ENCODE results near the gene DCST2. TPM values are rescaled to one million over a fixed set of nuclear protein-coding genes. Genes with fewer than 3 reads are reported as not detected.
A peak's percentile ranks its signal among the peaks of the same experiment; 100 is the strongest.

DCST2 gene
- total and polyA plus RNA-seq, 9 of the 15 experiments (the other 6 are each of a cell fraction or from before 2014, with no cell fraction given): 0.09 to 0.49 (median 0.11) TPM; not detected in 3

DNA sequence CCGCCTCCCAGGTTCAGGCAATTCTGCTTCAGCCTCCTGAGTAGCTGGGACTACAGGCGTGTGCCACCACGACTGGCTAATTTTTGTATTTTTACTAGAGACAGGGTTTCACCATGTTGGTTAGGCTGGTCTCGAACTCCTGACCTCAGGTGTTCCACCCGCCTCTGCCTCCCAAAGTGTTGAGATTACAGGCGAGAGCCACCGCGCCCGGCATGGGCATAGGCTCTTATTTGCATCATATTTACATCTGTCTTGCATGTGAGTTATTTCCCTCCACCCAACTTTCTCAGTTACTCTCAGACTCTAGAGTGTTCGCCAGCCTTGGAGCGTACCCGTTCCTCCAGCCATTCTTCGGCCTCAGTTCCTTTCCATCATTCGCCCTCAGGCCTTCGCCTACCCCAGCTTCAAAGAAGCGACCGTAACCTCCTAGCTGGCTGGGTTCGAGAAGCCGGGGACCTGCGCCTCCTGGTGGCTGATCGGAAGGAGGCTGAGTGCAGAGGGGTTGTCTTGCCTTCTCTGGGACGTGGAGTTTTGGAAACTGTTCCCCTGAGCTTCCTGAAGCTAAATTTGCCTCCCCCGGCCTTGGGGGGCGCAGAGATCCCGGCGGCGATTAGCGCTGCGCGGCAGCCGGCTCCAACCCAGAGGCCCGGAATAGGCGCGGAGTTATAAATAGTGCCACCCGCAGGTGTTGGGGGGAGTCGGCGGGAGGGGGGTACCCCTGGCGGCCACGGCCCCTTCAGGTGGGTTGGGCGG, 34.6 kb downstream of the DCST2 start (continued):
- TF ChIP-seq HOXB6 (CRISPR knock-in tag; IDR thresholded peaks at IDR 0.05; ENCODE audit: borderline replicate concordance): no peak
- no peak for TF ChIP-seq ZNF41 (CRISPR knock-in tag; conservative IDR thresholded peaks at IDR 0.05)
- TF ChIP-seq ZNF696 (CRISPR knock-in tag; conservative IDR thresholded peaks at IDR 0.05): no peak
- no peak for TF ChIP-seq C11orf30 (IDR thresholded peaks at IDR 0.05; ENCODE audit: low read depth)
- TF ChIP-seq NBN (IDR thresholded peaks at IDR 0.05; ENCODE audit: low read depth): no peak; the same call in 1 of the 2 replicates
- no peak for TF ChIP-seq SMAD1 (IDR thresholded peaks at IDR 0.05; ENCODE audit: low read depth, low read length, partially characterized antibody)
- TF ChIP-seq RFX7 (CRISPR knock-in tag; IDR thresholded peaks at IDR 0.05): no peak
- no peak for TF ChIP-seq SIN3A (IDR thresholded peaks at IDR 0.05; ENCODE audit: borderline replicate concordance in 2 of 2, control insufficient read depth in 1 of 2, low read depth in 2 of 2, low read length in 2 of 2)
- no peak for TF ChIP-seq NCOA1 (IDR thresholded peaks at IDR 0.05; ENCODE audit: low read depth)
- no peak for TF ChIP-seq ZNF23 (CRISPR knock-in tag; IDR thresholded peaks at IDR 0.05)
- no peak for TF ChIP-seq CREB1 (IDR thresholded peaks at IDR 0.05)
- no peak for TF ChIP-seq CREB1 (CRISPR knock-in tag; IDR thresholded peaks at IDR 0.05)
- no peak for TF ChIP-seq ZNF133 (CRISPR knock-in tag; IDR thresholded peaks at IDR 0.05)
- no peak for TF ChIP-seq FOS (IDR thresholded peaks at IDR 0.05; ENCODE audit: extremely low read depth, insufficient read length)
- TF ChIP-seq, protein P1, sequence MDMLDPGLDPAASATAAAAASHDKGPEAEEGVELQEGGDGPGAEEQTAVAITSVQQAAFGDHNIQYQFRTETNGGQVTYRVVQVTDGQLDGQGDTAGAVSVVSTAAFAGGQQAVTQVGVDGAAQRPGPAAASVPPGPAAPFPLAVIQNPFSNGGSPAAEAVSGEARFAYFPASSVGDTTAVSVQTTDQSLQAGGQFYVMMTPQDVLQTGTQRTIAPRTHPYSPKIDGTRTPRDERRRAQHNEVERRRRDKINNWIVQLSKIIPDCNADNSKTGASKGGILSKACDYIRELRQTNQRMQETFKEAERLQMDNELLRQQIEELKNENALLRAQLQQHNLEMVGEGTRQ (CRISPR knock-in tag; IDR thresholded peaks at IDR 0.05): no peak
- TF ChIP-seq STAT5A (IDR thresholded peaks at IDR 0.05; ENCODE audit: borderline replicate concordance, low read length): no peak
- TF ChIP-seq, protein P2, sequence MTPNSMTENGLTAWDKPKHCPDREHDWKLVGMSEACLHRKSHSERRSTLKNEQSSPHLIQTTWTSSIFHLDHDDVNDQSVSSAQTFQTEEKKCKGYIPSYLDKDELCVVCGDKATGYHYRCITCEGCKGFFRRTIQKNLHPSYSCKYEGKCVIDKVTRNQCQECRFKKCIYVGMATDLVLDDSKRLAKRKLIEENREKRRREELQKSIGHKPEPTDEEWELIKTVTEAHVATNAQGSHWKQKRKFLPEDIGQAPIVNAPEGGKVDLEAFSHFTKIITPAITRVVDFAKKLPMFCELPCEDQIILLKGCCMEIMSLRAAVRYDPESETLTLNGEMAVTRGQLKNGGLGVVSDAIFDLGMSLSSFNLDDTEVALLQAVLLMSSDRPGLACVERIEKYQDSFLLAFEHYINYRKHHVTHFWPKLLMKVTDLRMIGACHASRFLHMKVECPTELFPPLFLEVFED (CRISPR knock-in tag; conservative IDR thresholded peaks at IDR 0.05): no peak
- no peak for TF ChIP-seq NELFE (IDR thresholded peaks at IDR 0.05; ENCODE audit: insufficient read depth, insufficient read length)
- TF ChIP-seq, protein P3, sequence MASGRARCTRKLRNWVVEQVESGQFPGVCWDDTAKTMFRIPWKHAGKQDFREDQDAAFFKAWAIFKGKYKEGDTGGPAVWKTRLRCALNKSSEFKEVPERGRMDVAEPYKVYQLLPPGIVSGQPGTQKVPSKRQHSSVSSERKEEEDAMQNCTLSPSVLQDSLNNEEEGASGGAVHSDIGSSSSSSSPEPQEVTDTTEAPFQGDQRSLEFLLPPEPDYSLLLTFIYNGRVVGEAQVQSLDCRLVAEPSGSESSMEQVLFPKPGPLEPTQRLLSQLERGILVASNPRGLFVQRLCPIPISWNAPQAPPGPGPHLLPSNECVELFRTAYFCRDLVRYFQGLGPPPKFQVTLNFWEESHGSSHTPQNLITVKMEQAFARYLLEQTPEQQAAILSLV (tag; IDR thresholded peaks at IDR 0.05): no peak
- TF ChIP-seq, protein P4, sequence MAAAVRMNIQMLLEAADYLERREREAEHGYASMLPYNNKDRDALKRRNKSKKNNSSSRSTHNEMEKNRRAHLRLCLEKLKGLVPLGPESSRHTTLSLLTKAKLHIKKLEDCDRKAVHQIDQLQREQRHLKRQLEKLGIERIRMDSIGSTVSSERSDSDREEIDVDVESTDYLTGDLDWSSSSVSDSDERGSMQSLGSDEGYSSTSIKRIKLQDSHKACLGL (CRISPR knock-in tag; IDR thresholded peaks at IDR 0.05; ENCODE audit: borderline replicate concordance, poor library complexity, severe bottlenecking): no peak
- TF ChIP-seq, protein P5, sequence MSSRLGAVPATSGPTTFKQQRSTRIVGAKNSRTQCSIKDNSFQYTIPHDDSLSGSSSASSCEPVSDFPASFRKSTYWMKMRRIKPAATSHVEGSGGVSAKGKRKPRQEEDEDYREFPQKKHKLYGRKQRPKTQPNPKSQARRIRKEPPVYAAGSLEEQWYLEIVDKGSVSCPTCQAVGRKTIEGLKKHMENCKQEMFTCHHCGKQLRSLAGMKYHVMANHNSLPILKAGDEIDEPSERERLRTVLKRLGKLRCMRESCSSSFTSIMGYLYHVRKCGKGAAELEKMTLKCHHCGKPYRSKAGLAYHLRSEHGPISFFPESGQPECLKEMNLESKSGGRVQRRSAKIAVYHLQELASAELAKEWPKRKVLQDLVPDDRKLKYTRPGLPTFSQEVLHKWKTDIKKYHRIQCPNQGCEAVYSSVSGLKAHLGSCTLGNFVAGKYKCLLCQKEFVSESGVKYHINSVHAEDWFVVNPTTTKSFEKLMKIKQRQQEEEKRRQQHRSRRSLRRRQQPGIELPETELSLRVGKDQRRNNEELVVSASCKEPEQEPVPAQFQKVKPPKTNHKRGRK (tag; IDR thresholded peaks at IDR 0.05): no peak
- peak; percentile 33 for TF ChIP-seq SOX6 (IDR thresholded peaks at IDR 0.05)
- peak; percentile 63; the same call in 1 of the 2 replicates for TF ChIP-seq KLF16 (IDR thresholded peaks at IDR 0.05)
- TF ChIP-seq FOXJ3 (CRISPR knock-in tag; IDR thresholded peaks at IDR 0.05): no peak

Measured in K562 (cell line).